HG03460 (cell line): ENCODE results near the gene TNS4.

Experiments
- ATAC-seq: cut with Tn5 transposase; IDR thresholded peaks from one replicate; pipeline ENCODE4 v1.9.1; 2021; ENCODE audit not compliant: unreplicated experiment

The TNS4 gene

DNA sequence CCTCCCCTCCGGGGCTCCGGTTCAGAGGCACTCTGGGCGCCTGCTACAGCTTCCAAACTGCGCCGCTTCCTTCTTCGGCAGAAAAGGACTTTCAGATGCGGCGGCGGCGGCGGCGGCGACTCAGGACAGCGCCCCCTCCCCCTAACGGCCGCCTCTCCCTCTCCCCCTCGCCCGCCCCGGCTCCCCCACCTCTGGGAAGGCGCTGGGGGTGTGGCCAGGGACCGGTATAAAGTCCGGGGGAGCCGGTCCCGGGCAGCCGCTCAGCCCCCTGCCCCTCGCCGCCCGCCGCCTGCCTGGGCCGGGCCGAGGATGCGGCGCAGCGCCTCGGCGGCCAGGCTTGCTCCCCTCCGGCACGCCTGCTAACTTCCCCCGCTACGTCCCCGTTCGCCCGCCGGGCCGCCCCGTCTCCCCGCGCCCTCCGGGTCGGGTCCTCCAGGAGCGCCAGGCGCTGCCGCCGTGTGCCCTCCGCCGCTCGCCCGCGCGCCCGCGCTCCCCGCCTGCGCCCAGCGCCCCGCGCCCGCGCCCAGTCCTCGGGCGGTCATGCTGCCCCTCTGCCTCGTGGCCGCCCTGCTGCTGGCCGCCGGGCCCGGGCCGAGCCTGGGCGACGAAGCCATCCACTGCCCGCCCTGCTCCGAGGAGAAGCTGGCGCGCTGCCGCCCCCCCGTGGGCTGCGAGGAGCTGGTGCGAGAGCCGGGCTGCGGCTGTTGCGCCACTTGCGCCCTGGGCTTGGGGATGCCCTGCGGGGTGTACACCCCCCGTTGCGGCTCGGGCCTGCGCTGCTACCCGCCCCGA lies 58.0 kb downstream of the TNS4 start, which contains the start of gene IGFBP4:
TSS of gene IGFBP4 (plus strand) at position 255 of the 792 bp plus-strand sequence. CDS start at position 541, 286 bp downstream.
- ATAC-seq = no peak

DNA sequence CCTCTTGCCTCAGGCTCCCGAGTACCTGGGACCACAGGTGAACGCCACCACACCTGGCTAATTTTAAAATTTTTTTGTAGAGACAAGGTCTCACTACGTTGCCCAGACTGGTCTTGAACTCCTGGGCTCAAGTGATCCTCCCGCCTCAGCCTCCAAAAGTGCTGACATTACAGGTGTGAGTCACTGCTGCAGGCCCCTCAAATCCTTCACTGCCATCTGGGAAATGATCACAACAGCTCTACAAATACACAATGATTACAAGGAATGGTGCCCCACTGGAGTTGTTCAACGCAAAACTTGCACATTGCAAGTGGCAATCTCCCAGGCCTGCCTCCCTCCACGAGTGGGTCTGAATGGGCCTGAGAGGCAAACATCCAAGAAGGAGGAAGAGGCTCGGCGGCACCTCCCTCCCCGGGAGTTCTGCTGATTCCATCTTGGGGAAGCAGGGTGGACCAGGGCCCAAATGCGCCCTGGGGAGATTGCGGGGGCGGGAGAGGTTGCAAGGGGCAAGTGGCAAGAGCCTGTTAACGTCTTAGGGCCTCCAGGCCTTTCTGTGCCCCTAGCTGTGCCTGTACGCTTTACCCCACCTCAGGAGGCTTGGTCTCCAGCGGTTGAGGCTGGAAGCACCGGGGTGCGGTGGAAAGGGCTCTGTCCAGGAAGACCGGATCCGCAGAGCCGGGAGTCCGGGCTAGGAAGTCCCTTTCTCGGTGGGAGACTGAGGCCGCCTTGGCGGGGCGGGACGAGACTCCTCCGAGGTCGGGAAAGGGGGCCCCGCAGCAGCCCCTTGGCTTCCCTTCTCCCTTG lies 58.8 kb downstream of the TNS4 start:
- ATAC-seq = no peak

DNA sequence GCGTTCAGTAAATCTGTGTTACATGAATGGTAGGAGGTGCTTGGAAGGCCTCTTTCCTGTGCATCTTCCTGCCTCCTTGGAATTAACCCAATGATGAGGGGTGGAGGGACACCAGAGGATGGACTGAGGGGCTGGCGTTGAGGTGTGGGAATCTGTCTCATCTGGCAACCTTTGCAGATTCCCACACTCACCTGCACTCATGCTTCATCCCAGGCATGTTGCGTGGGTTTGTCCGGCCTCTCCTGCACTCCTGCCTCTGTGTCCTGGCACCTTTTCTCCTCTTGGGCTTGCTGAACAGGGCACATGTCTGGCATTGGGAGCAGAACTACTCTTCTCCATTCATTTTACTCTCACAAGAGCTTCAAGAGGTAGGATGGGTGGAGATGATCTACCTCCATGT lies 61.3 kb downstream of the TNS4 start:
- ATAC-seq = no peak

DNA sequence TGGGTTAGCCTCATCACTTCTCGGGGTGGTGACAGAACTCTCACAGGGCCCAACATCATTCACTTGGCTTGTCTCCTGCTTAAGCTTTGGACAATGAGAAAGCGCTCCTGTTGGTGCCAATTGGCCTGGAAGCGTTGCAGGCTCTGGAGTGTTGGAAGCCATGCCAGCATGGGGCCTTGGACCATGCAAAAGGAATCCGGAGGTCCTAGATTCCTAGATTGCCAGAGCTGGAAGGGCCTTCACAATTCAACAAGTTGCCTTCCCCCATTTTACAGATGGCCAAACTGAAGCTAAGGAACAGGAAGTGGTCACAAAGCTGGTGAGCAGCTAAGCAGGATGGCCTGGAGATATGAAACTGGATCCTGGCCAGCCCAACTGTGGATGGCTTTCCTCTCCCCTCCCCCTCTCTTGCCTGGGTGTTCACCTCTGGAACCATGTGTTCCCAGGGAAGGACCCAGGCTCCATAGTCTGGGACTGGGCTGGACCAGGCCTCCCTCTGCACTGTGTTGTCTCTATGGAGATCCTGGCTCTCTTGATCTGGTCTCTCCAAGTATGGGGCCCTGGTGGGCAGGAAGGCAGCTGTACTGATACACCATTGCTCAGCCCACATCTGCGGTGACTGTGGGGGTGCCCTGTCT lies 64.2 kb downstream of the TNS4 start:
- ATAC-seq = no peak

DNA sequence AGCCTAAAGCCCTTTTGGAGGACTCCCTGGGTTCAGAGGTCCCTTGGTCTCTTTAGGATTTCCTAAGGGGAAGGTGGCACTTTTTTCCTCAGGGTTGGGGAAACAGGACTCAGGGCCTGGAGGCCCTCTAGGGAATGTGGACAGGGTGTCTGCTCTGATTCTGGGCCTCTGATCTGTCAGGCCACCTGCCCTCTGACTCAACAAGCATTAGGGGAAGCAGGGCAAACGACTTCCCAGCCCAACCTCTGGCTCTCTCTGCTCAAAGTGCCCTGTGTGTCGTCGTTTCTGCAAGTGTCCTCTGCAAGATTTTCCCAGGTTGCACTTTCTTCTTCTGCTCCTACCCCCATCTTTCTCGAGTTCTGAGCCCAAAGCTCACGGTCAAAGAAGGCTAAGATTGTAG lies 64.8 kb downstream of the TNS4 start:
- no peak for ATAC-seq

DNA sequence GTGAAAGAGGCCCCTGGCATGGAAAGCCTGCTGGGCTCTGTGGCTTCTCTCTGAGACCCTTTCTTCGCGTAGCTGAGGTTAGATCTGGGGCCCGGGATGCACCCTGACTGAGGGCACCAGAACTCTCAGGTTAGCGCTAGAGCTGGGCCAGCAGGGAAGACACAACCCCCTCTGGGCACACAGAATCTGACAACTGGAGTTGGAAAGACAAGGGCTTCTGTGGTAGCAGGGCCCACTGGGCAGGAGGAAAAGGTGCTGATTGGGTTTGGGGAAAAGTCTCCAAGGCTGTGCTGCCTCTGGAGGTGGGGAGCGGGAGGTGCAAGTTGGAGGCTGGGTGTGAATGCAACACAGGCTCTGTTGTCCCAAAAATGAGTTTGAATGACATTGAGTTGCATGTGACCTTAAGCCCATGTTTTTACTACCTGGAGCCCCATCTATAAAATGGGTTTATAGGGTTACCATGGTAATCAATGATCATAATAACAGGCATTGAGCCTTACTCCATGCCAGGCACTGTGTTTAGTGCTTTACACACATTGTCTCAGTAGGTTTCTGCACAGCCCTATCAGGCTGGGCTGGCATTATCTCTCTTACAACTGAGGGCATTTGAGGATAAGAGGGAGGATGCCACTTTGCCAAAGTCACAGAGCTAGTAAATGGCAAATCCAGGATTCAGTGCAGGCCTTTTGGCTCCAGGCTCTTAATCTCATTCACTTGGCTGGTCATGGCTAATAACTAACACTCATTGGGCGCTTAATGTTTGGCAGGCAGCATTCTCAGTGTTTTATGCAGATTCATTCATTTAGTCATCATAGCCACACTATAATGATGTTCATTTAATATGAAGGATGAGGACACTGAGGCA lies 67.6 kb downstream of the TNS4 start:
- no peak for ATAC-seq

DNA sequence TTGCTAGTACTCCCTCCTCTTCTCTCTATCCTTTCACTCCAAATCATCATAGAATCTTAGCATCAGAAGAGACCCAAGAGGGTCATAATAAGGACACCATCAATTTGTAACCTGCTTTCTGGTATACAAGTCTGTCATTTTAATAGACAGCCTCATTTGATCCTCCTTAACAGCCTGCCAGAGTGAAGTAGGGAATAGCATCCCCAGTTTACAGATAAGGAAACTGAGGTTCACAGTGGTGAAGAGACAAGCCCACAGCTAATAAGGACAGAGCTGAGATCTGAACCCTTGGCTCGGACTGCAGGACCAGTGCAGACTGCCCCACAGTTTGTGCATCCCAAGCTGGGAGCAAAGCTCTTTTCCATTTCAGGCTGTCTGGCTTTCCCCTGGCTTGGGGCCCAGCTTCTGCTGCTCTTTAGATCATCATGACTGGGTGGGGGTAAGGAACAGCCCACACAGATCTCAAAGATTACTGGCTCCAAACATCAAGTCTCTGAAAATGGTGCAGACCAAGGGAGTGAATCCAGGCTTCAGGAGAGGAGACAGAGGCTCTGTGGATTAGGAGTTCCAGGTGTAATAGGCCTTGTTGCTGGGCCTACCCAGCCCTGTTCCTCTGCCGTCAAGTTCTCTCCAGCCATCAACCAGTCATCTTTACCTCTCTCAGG lies 68.4 kb downstream of the TNS4 start:
- ATAC-seq = no peak

DNA sequence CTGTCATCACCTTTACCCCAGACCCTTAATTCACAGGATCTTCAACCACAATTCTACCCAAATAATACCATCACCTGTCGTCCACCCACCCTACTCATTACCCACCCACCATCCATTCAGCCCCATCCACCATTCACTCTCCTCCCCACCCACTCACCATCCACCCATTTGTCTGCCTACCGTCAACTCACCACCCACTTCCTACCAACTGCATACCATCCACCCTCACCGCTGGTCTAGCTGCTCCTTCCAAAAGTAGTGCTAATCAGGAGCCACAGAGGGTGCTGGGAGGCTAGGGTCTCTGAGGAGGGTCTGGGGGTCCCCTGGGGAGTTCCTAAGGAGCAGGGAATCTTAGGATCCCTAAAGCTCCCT lies 70.2 kb downstream of the TNS4 start:
- no peak for ATAC-seq

DNA sequence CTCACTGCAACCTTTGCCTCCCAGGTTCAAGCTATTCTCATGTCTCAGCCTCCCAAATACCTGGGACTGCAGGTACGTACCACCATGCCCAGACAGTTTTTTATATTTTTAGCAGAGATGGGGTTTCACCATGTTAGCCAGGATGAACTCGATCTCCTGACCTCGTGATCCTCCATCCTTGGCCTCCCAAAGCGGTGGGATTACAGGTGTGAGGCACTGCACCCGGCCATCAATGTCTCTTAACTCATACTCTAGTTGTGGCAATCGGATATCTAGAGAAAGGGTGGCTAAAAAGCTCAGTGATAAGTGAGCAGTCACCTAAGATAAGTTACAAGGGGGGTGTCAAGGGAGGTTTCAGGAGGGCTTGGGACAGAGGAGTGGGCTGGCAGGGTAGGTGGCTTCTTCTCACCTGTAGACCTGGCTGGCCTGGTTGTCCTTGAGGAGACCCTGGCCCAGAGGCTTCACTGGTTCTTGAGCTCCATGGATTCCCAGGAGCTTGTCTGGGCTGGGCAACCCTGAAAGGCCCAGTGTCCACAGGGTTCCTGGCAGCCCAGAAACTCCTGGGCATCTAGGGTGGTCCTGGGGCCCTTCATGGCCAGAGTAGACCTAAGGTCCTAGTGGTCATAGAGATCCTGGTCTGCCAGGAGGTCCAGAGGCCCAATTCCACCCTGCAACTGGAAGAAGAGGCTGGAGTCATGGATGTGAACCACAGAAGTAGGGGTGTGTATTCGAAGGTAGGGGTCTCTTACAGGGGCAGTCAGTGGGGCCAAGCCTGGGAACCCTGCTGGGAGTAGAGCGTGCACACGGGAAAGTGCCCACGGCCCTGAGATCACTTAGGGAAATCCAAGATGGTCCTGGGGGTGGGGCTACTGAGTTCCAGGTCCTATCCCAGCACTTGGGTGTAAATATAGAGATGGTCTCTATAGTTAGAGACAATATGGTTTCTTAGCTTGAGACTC lies 70.9 kb downstream of the TNS4 start:
- no peak for ATAC-seq

DNA sequence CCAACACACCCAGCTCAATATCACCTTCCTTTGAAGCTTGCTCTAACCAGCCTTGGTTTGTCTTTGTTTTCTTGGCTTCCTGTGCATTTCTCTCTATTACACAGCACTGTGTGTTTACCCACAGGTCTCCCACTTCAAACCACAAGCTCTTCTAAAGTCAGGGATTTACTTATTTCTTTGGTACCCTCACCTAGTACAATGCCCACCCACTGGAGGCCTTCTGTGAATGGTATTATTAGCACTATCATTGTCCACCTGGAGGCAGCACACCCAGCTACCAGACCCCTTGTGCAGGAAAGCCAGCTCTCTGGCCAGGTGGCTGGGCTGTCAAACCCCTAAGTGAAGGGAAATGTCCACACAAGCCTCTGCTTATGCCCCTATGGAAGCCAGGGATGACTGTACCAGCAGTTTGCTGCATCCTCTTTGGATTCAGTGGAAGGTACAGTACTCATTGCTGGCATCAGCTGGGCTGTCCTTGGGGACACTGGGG lies 74.4 kb downstream of the TNS4 start:
- ATAC-seq = no peak
